ENCODE measurements around the gene MYLIP.

MYLIP gene

GRCh38 chr6:16095180-16095579 lies 33.7 kb upstream of the MYLIP start:
- H3K4me1 Mint-ChIP-seq = peaks cover 7% of the 10 kb centered on the region
- no peaks in the 10 kb centered on the region for H3K9me3 Mint-ChIP-seq
- no peaks in the 10 kb centered on the region for H3K27me3 Mint-ChIP-seq
- DNase-seq (ENCODE audit: low spot score in 2 of 2) (no peak), ATAC-seq (replicated peaks; ENCODE audit: extremely low read depth, poor library complexity, severe bottlenecking) (no peak)
- H3K4me3 Mint-ChIP-seq = no peak overlapping the region
- H3K36me3 Mint-ChIP-seq (ENCODE audit: insufficient read depth) = no peaks in the 10 kb centered on the region
- H3K27ac Mint-ChIP-seq (ENCODE audit: low read depth) = no peak overlapping the region

GRCh38 chr6:16097382-16098171 lies 31.3 kb upstream of the MYLIP start:
- Mint-ChIP-seq H3K27me3 (no peaks in the 10 kb centered on the region), H3K4me1 (peaks cover 7% of the 10 kb centered on the region), H3K36me3 (ENCODE audit: insufficient read depth) (no peaks in the 10 kb centered on the region), H3K9me3 (peaks cover 6% of the 10 kb centered on the region), H3K27ac (ENCODE audit: low read depth) (peak overlapping the region; percentile 13), H3K4me3 (no peak overlapping the region)
- no peak for DNase-seq (ENCODE audit: low spot score in 2 of 2)
- ATAC-seq (replicated peaks; ENCODE audit: extremely low read depth, poor library complexity, severe bottlenecking) = no peak

DNA sequence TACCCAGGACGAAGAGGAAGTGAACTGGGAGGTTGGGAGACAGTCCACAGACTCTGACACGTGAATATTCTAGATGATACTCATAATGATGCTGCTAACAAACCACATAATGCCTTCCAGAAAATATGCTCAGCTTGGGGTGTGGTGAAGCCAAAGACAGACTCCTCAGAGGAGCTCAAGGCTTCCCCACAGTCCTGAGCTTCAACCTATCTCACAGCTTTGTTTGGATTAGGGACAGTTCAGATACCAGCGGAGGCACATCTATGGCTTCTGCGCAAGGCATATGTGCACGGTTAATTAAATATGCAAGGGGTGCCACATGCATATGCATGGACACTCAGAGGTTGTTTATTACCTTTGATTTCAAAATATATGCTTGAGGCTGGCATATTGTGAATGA lies 30.7 kb upstream of the MYLIP start:
- H3K27ac Mint-ChIP-seq (ENCODE audit: low read depth) = no peak overlapping the region
- H3K4me3 Mint-ChIP-seq = no peak overlapping the region
- no peak for ATAC-seq (replicated peaks; ENCODE audit: extremely low read depth, poor library complexity, severe bottlenecking)

GRCh38 chr6:16102208-16102607 lies 26.7 kb upstream of the MYLIP start:
- Mint-ChIP-seq H3K27ac (ENCODE audit: low read depth) (no peak overlapping the region), H3K36me3 (ENCODE audit: insufficient read depth) (no peaks in the 10 kb centered on the region), H3K9me3 (peaks cover 6% of the 10 kb centered on the region), H3K27me3 (no peaks in the 10 kb centered on the region), H3K4me3 (no peak overlapping the region), H3K4me1 (no peaks in the 10 kb centered on the region)
- ATAC-seq (replicated peaks; ENCODE audit: extremely low read depth, poor library complexity, severe bottlenecking) = no peak
- no peak for DNase-seq (ENCODE audit: low spot score in 2 of 2)

More for the DNA sequence above, 30.7 kb upstream of the MYLIP start:
- Mint-ChIP-seq H3K27me3 (no peaks in the 10 kb centered on the region), H3K4me1 (peaks cover 7% of the 10 kb centered on the region), H3K36me3 (ENCODE audit: insufficient read depth) (no peaks in the 10 kb centered on the region), H3K9me3 (peaks cover 6% of the 10 kb centered on the region)
- no peak for DNase-seq (ENCODE audit: low spot score in 2 of 2)

DNA sequence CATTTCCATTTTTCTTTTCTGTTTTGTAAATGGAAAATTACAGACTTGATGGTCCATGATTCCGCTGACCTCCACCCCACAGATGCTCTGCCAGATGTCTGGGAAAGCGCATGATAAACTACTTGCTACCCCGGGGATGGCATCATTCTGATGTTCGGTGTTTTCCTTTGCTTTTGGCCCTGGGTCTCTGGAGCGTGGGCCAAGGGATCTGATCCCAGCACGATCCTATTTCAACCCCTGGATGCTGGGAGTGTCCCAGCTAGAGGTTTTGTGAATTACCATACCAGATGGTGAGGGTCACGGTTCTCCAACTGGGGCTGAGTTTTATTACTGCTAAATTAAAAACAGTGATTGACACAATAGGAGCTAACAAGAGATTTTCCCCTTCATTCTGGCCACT lies 25.2 kb upstream of the MYLIP start:
- H3K27ac Mint-ChIP-seq (ENCODE audit: low read depth) = no peak overlapping the region
- H3K9me3 Mint-ChIP-seq = peaks cover 6% of the 10 kb centered on the region
- H3K4me1 Mint-ChIP-seq = no peaks in the 10 kb centered on the region
- no peak for DNase-seq (ENCODE audit: low spot score in 2 of 2)
- H3K36me3 Mint-ChIP-seq (ENCODE audit: insufficient read depth) = no peaks in the 10 kb centered on the region
- no peak for ATAC-seq (replicated peaks; ENCODE audit: extremely low read depth, poor library complexity, severe bottlenecking)
- H3K4me3 Mint-ChIP-seq = no peak overlapping the region
- H3K27me3 Mint-ChIP-seq = no peaks in the 10 kb centered on the region

GRCh38 chr6:16104624-16105433 lies 24.1 kb upstream of the MYLIP start:
- Mint-ChIP-seq H3K4me1 (no peaks in the 10 kb centered on the region), H3K27me3 (no peaks in the 10 kb centered on the region), H3K9me3 (peaks cover 6% of the 10 kb centered on the region), H3K27ac (ENCODE audit: low read depth) (no peak overlapping the region), H3K4me3 (no peak overlapping the region), H3K36me3 (ENCODE audit: insufficient read depth) (no peaks in the 10 kb centered on the region)
- DNase-seq (ENCODE audit: low spot score in 2 of 2) (no peak), ATAC-seq (replicated peaks; ENCODE audit: extremely low read depth, poor library complexity, severe bottlenecking) (no peak)

GRCh38 chr6:16105854-16106253 lies 23.0 kb upstream of the MYLIP start:
- ATAC-seq (replicated peaks; ENCODE audit: extremely low read depth, poor library complexity, severe bottlenecking) (no peak), DNase-seq (ENCODE audit: low spot score in 2 of 2) (no peak)
- Mint-ChIP-seq H3K4me1 (no peaks in the 10 kb centered on the region), H3K9me3 (peaks cover 1% of the 10 kb centered on the region), H3K4me3 (no peak overlapping the region), H3K27ac (ENCODE audit: low read depth) (no peak overlapping the region), H3K36me3 (ENCODE audit: insufficient read depth) (no peaks in the 10 kb centered on the region), H3K27me3 (no peaks in the 10 kb centered on the region)

- Mint-ChIP-seq H3K4me1 (no peaks in the 10 kb centered on the region), H3K36me3 (ENCODE audit: insufficient read depth) (no peaks in the 10 kb centered on the region), H3K27me3 (no peaks in the 10 kb centered on the region), H3K27ac (ENCODE audit: low read depth) (no peak overlapping the region), H3K9me3 (no peaks in the 10 kb centered on the region), H3K4me3 (no peak overlapping the region)
- DNase-seq (ENCODE audit: low spot score in 2 of 2) (no peak), ATAC-seq (replicated peaks; ENCODE audit: extremely low read depth, poor library complexity, severe bottlenecking) (no peak)
Observed at GRCh38 chr6:16106991-16107787, 21.7 kb upstream of the MYLIP start.

GRCh38 chr6:16108419-16108818 lies 20.5 kb upstream of the MYLIP start:
- no peak overlapping the region for H3K27ac Mint-ChIP-seq (ENCODE audit: low read depth)
- H3K9me3 Mint-ChIP-seq = no peaks in the 10 kb centered on the region
- no peaks in the 10 kb centered on the region for H3K27me3 Mint-ChIP-seq
- ATAC-seq (replicated peaks; ENCODE audit: extremely low read depth, poor library complexity, severe bottlenecking) (no peak), DNase-seq (ENCODE audit: low spot score in 2 of 2) (no peak)
- no peaks in the 10 kb centered on the region for H3K36me3 Mint-ChIP-seq (ENCODE audit: insufficient read depth)
- H3K4me3 Mint-ChIP-seq = no peak overlapping the region
- no peaks in the 10 kb centered on the region for H3K4me1 Mint-ChIP-seq

DNA sequence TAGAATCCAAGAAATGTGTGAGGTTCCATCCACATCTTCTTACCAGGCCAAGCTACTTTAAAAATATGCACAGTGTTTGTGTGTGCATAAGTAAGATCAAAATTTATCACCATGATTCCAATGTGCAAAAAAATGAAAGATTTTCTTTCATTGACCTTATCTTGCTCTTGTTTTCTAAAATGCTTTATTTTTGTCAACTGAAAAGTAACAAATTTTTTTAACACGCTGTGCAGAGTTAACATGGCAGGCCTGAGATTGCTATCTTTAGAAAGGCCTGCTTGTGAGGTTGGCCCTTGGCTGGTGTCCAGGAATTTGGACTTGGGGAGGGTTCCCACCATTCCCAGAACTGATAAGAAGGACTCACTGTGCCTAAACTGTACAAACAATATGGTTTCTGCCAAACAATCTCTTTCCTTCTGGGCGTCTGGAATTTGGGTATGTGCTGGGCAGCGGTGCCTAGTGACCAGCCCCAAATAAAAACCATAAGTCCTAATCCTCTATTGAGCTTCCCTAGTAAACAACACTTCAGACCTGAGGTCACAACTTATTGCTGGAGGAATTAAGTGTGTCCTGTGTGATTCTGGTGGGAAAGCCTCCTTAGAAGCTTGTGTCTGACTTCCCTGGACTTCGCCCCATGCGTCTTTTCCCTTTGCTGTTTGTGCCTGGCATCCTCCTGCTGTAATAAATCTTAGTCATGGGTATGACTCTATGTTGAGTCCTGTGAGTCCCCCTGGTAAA lies 19.8 kb upstream of the MYLIP start:
- ATAC-seq (replicated peaks; ENCODE audit: extremely low read depth, poor library complexity, severe bottlenecking) = no peak
- Mint-ChIP-seq H3K27me3 (no peaks in the 10 kb centered on the region), H3K9me3 (no peaks in the 10 kb centered on the region), H3K4me3 (no peak overlapping the region), H3K36me3 (ENCODE audit: insufficient read depth) (no peaks in the 10 kb centered on the region), H3K27ac (ENCODE audit: low read depth) (no peak overlapping the region), H3K4me1 (no peaks in the 10 kb centered on the region)
- no peak for DNase-seq (ENCODE audit: low spot score in 2 of 2)

DNA sequence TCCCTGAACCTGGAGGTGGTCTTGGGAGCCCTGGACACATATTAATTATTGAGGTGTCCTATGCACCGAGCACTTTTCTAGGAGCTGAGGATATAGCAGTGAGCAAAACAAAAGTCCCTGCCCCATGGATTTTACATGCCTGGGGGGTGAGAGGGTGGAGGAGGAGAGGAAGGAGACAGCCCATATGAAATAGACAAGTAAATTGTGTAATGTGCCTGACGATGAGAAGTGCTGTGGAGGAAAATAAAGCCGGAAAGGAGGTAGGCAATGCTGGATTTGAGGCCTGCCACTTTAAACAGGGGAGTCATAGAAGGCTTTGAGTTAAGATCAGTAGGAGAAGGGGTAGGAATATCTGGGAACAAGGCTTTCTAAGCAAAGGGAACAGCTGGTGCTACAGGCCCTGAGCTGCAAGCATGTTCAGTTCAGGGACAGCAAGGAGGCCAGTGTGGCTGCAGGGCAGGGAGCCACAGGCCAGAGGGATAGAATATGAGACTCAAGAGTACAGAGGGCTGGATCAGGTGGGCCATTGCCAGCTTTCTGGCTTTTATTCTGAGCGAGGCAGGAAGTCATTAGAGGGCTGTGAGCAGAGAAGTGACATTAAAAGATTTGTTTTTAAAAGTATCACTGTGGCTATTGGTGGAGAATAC lies 19.1 kb upstream of the MYLIP start:
- ATAC-seq (replicated peaks; ENCODE audit: extremely low read depth, poor library complexity, severe bottlenecking) = no peak
- Mint-ChIP-seq H3K27ac (ENCODE audit: low read depth) (no peak overlapping the region), H3K9me3 (no peaks in the 10 kb centered on the region), H3K4me3 (no peak overlapping the region), H3K27me3 (no peaks in the 10 kb centered on the region), H3K36me3 (ENCODE audit: insufficient read depth) (no peaks in the 10 kb centered on the region), H3K4me1 (no peaks in the 10 kb centered on the region)
- DNase-seq (ENCODE audit: low spot score in 2 of 2) = no peak

GRCh38 chr6:16118825-16119224 lies 10.1 kb upstream of the MYLIP start:
- ATAC-seq (replicated peaks; ENCODE audit: extremely low read depth, poor library complexity, severe bottlenecking) (no peak), DNase-seq (ENCODE audit: low spot score in 2 of 2) (no peak)
- Mint-ChIP-seq H3K4me3 (no peak overlapping the region), H3K9me3 (no peaks in the 10 kb centered on the region), H3K4me1 (no peaks in the 10 kb centered on the region), H3K36me3 (ENCODE audit: insufficient read depth) (no peaks in the 10 kb centered on the region), H3K27me3 (peaks cover 9% of the 10 kb centered on the region), H3K27ac (ENCODE audit: low read depth) (no peak overlapping the region)

Data from central memory CD8-positive, alpha-beta T cell (primary cell).